GM18909 (cell line): ENCODE data around the gene MBD5.

Experiments used
- ATAC-seq: cut with Tn5 transposase; IDR thresholded peaks from one replicate; pipeline ENCODE4 v1.9.1; 2021; ENCODE audit warnings: mild to moderate bottlenecking; ENCODE audit not compliant: unreplicated experiment, poor library complexity

Gene MBD5

GRCh38 chr2:148273158-148273691 lies 252.3 kb downstream of the MBD5 start:
- no peak for ATAC-seq

- ATAC-seq: no peak
Measured at GRCh38 chr2:148279216-148279615, 258.3 kb downstream of the MBD5 start.

- no peak for ATAC-seq
Measured at GRCh38 chr2:148282201-148282600, 261.3 kb downstream of the MBD5 start.

- ATAC-seq: no peak
Measured at GRCh38 chr2:148292431-148292830, 271.5 kb downstream of the MBD5 start.

GRCh38 chr2:148298196-148298595 lies 277.3 kb downstream of the MBD5 start:
- ATAC-seq: no peak

- ATAC-seq: no peak
Measured at GRCh38 chr2:148299616-148300015, 278.7 kb downstream of the MBD5 start.

GRCh38 chr2:148300544-148300943 lies 279.7 kb downstream of the MBD5 start:
- ATAC-seq: no peak

- no peak for ATAC-seq
Measured at GRCh38 chr2:148301362-148301761, 280.5 kb downstream of the MBD5 start.

- ATAC-seq: no peak
Measured at GRCh38 chr2:148302526-148302925, 281.6 kb downstream of the MBD5 start.

GRCh38 chr2:148303161-148303560 lies 282.3 kb downstream of the MBD5 start:
- no peak for ATAC-seq

GRCh38 chr2:148305476-148305875 lies 284.6 kb downstream of the MBD5 start:
- no peak for ATAC-seq

- ATAC-seq: no peak
Measured at GRCh38 chr2:148306027-148306426, 285.1 kb downstream of the MBD5 start.

- no peak for ATAC-seq
Measured at GRCh38 chr2:148317598-148317997, 296.7 kb downstream of the MBD5 start.

GRCh38 chr2:148338541-148338940 lies 317.6 kb downstream of the MBD5 start:
- no peak for ATAC-seq

GRCh38 chr2:148342086-148342485 lies 321.2 kb downstream of the MBD5 start:
- no peak for ATAC-seq

- ATAC-seq: no peak
Measured at GRCh38 chr2:148350199-148350598, 329.3 kb downstream of the MBD5 start.

- ATAC-seq: no peak
Measured at GRCh38 chr2:148351437-148352143, 330.7 kb downstream of the MBD5 start.

GRCh38 chr2:148358375-148358774 lies 337.5 kb downstream of the MBD5 start:
- no peak for ATAC-seq

GRCh38 chr2:148360662-148361061 lies 339.8 kb downstream of the MBD5 start:
- no peak for ATAC-seq

GRCh38 chr2:148362144-148362796 lies 341.4 kb downstream of the MBD5 start:
- ATAC-seq: no peak

- no peak for ATAC-seq
Measured at GRCh38 chr2:148375214-148375613, 354.3 kb downstream of the MBD5 start.

GRCh38 chr2:148391324-148391723 lies 370.4 kb downstream of the MBD5 start:
- no peak for ATAC-seq
